ENCODE data around the gene KIF26B. TPM values are rescaled to one million over a fixed set of nuclear protein-coding genes. Genes with fewer than 3 reads are reported as not detected.
"Not testable (repeated sequence)": the region's sequence is repeated elsewhere in the genome, so short reads cannot be mapped to it uniquely, and the experiment has no call there.

KIF26B gene
- total RNA-seq, 2 donors from 2014 or later: not detected

GRCh38 chr1:245652116-245652515 lies 497.3 kb downstream of the KIF26B start:
- Mint-ChIP-seq H3K27ac (no peak overlapping the region), H3K36me3 (ENCODE audit: low read depth) (no peaks in the 10 kb centered on the region), H3K9me3 (no peaks in the 10 kb centered on the region), H3K27me3 (peaks cover 22% of the 10 kb centered on the region), H3K4me1 (no peaks in the 10 kb centered on the region), H3K4me3 (no peak overlapping the region)
- no peak for ATAC-seq (replicated peaks)

GRCh38 chr1:245652660-245653427 lies 498.1 kb downstream of the KIF26B start:
- Mint-ChIP-seq H3K36me3 (ENCODE audit: low read depth) (no peaks in the 10 kb centered on the region), H3K27ac (no peak overlapping the region), H3K9me3 (peaks cover under 1% of the 10 kb centered on the region), H3K27me3 (peaks cover 18% of the 10 kb centered on the region), H3K4me1 (no peaks in the 10 kb centered on the region), H3K4me3 (no peak overlapping the region)
- no peak for ATAC-seq (replicated peaks)

GRCh38 chr1:245654460-245655050 lies 499.8 kb downstream of the KIF26B start:
- Mint-ChIP-seq H3K36me3 (ENCODE audit: low read depth) (no peaks in the 10 kb centered on the region), H3K27me3 (peaks cover 7% of the 10 kb centered on the region), H3K4me1 (no peaks in the 10 kb centered on the region), H3K4me3 (no peak overlapping the region), H3K27ac (no peak overlapping the region), H3K9me3 (peaks cover 3% of the 10 kb centered on the region)
- no peak for ATAC-seq (replicated peaks)

- Mint-ChIP-seq H3K36me3 (ENCODE audit: low read depth) (no peaks in the 10 kb centered on the region), H3K4me3 (no peak overlapping the region), H3K27ac (no peak overlapping the region), H3K9me3 (peaks cover 3% of the 10 kb centered on the region), H3K4me1 (no peaks in the 10 kb centered on the region), H3K27me3 (peaks cover 4% of the 10 kb centered on the region)
- peak; percentile 18 for ATAC-seq (replicated peaks)
Observed at GRCh38 chr1:245656189-245656717, 501.5 kb downstream of the KIF26B start.

GRCh38 chr1:245657371-245657770 lies 502.6 kb downstream of the KIF26B start:
- H3K27me3 Mint-ChIP-seq: peaks cover 4% of the 10 kb centered on the region
- peaks cover 3% of the 10 kb centered on the region for H3K9me3 Mint-ChIP-seq
- no peak overlapping the region for H3K27ac Mint-ChIP-seq
- no peaks in the 10 kb centered on the region for H3K36me3 Mint-ChIP-seq (ENCODE audit: low read depth)
- no peak for ATAC-seq (replicated peaks)
- H3K4me1 Mint-ChIP-seq: no peaks in the 10 kb centered on the region
- no peak overlapping the region for H3K4me3 Mint-ChIP-seq

GRCh38 chr1:245663373-245663772 lies 508.6 kb downstream of the KIF26B start:
- no peaks in the 10 kb centered on the region for H3K9me3 Mint-ChIP-seq
- H3K36me3 Mint-ChIP-seq (ENCODE audit: low read depth): no peaks in the 10 kb centered on the region
- H3K27me3 Mint-ChIP-seq: no peaks in the 10 kb centered on the region
- no peak overlapping the region for H3K27ac Mint-ChIP-seq
- no peaks in the 10 kb centered on the region for H3K4me1 Mint-ChIP-seq
- ATAC-seq (replicated peaks): no peak
- no peak overlapping the region for H3K4me3 Mint-ChIP-seq

- Mint-ChIP-seq H3K9me3 (no peaks in the 10 kb centered on the region), H3K4me1 (no peaks in the 10 kb centered on the region), H3K27me3 (no peaks in the 10 kb centered on the region), H3K27ac (no peak overlapping the region), H3K4me3 (no peak overlapping the region), H3K36me3 (ENCODE audit: low read depth) (no peaks in the 10 kb centered on the region)
- ATAC-seq (replicated peaks): no peak
Observed at GRCh38 chr1:245663841-245664240, 509.1 kb downstream of the KIF26B start.

GRCh38 chr1:245666412-245666811 lies 511.6 kb downstream of the KIF26B start:
- no peak for ATAC-seq (replicated peaks)
- no peak overlapping the region for H3K27ac Mint-ChIP-seq
- H3K4me1 Mint-ChIP-seq: no peaks in the 10 kb centered on the region
- H3K9me3 Mint-ChIP-seq: no peaks in the 10 kb centered on the region
- no peaks in the 10 kb centered on the region for H3K36me3 Mint-ChIP-seq (ENCODE audit: low read depth)
- no peaks in the 10 kb centered on the region for H3K27me3 Mint-ChIP-seq
- no peak overlapping the region for H3K4me3 Mint-ChIP-seq

GRCh38 chr1:245671349-245671748 lies 516.6 kb downstream of the KIF26B start:
- ATAC-seq (replicated peaks): no peak
- no peaks in the 10 kb centered on the region for H3K9me3 Mint-ChIP-seq
- H3K27me3 Mint-ChIP-seq: no peaks in the 10 kb centered on the region
- H3K36me3 Mint-ChIP-seq (ENCODE audit: low read depth): no peaks in the 10 kb centered on the region
- no peak overlapping the region for H3K27ac Mint-ChIP-seq
- H3K4me3 Mint-ChIP-seq: no peak overlapping the region
- H3K4me1 Mint-ChIP-seq: no peaks in the 10 kb centered on the region

- Mint-ChIP-seq H3K27me3 (no peaks in the 10 kb centered on the region), H3K27ac (no peak overlapping the region), H3K36me3 (ENCODE audit: low read depth) (no peaks in the 10 kb centered on the region), H3K4me3 (no peak overlapping the region), H3K9me3 (no peaks in the 10 kb centered on the region), H3K4me1 (no peaks in the 10 kb centered on the region)
- no peak for ATAC-seq (replicated peaks)
Observed at GRCh38 chr1:245671966-245672767, 517.4 kb downstream of the KIF26B start.

- not testable (repeated sequence) for H3K27ac Mint-ChIP-seq; H3K4me1 Mint-ChIP-seq; H3K4me3 Mint-ChIP-seq; ATAC-seq (replicated peaks); H3K27me3 Mint-ChIP-seq; H3K36me3 Mint-ChIP-seq (ENCODE audit: low read depth); H3K9me3 Mint-ChIP-seq
Observed at GRCh38 chr1:245672836-245673656, 518.3 kb downstream of the KIF26B start.

GRCh38 chr1:245673881-245674414 lies 519.2 kb downstream of the KIF26B start:
- no peaks in the 10 kb centered on the region for H3K27me3 Mint-ChIP-seq
- no peak for ATAC-seq (replicated peaks)
- no peak overlapping the region for H3K27ac Mint-ChIP-seq
- H3K4me1 Mint-ChIP-seq: no peaks in the 10 kb centered on the region
- H3K36me3 Mint-ChIP-seq (ENCODE audit: low read depth): no peaks in the 10 kb centered on the region
- no peaks in the 10 kb centered on the region for H3K9me3 Mint-ChIP-seq
- H3K4me3 Mint-ChIP-seq: no peak overlapping the region

GRCh38 chr1:245677461-245678240 lies 522.9 kb downstream of the KIF26B start:
- H3K27me3 Mint-ChIP-seq: no peaks in the 10 kb centered on the region
- no peaks in the 10 kb centered on the region for H3K36me3 Mint-ChIP-seq (ENCODE audit: low read depth)
- ATAC-seq (replicated peaks): no peak
- H3K9me3 Mint-ChIP-seq: no peaks in the 10 kb centered on the region
- no peak overlapping the region for H3K4me3 Mint-ChIP-seq
- no peak overlapping the region for H3K27ac Mint-ChIP-seq
- H3K4me1 Mint-ChIP-seq: no peaks in the 10 kb centered on the region

All from activated T-helper 17 cell treated with anti-CD3 and anti-CD28 coated beads, Interleukin-2, amount 50 U/mL, for 72 hours (primary cell).